PC-3 (cell line): ENCODE results near the gene IRX6.

Source experiments
- EZH2 ChIP-seq: fragments of 300-600 bp; sonication (generic); IDR thresholded peaks from one replicate; pipeline ENCODE4 v1.6.1; 2017; ENCODE audit warnings: antibody characterized with exemption, mild to moderate bottlenecking, low read length; ENCODE audit not compliant: unreplicated experiment
- EZH2phosphoT487 ChIP-seq: fragments of 300-600 bp; sonication (generic); IDR thresholded peaks from 2 replicates; pipeline ENCODE4 v1.6.1; 2018; ENCODE audit warnings: mild to moderate bottlenecking, antibody characterized with exemption, low read length, borderline replicate concordance
- TF ChIP-seq, protein P1 (sequence below): fragments of 300-600 bp; sonication (generic); conservative IDR thresholded peaks from 2 replicates; pipeline ENCODE4 v1.5.1; 2017; ENCODE audit warnings: antibody characterized with exemption, low read depth, mild to moderate bottlenecking, low read length

DNA sequence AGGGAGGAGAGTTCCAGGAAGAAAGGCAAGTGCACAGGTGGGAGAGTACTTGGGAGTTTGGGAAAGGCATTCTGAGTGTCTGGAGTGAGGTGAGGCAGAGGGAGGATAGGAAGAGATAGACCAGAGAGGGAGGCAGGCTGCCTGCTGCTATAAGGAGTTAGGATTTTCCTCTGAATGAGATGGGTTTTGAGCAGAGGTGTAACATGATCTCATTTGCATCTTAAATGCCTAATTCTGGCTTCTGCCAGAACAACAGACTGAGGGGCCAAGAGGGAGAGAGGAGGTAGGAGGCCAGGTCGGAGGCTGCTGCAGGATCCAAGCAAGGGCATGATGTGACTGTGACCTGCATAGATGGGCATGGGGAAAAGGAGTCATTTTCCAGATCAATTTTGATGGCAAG, 31.5 kb upstream of the IRX6 start:
- TF ChIP-seq, protein P1, sequence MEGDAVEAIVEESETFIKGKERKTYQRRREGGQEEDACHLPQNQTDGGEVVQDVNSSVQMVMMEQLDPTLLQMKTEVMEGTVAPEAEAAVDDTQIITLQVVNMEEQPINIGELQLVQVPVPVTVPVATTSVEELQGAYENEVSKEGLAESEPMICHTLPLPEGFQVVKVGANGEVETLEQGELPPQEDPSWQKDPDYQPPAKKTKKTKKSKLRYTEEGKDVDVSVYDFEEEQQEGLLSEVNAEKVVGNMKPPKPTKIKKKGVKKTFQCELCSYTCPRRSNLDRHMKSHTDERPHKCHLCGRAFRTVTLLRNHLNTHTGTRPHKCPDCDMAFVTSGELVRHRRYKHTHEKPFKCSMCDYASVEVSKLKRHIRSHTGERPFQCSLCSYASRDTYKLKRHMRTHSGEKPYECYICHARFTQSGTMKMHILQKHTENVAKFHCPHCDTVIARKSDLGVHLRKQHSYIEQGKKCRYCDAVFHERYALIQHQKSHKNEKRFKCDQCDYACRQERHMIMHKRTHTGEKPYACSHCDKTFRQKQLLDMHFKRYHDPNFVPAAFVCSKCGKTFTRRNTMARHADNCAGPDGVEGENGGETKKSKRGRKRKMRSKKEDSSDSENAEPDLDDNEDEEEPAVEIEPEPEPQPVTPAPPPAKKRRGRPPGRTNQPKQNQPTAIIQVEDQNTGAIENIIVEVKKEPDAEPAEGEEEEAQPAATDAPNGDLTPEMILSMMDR, result no peak
- TF ChIP-seq EZH2 (no peak), EZH2phosphoT487 (no peak)
